Spleen (tissue), 7 donors: ENCODE measurements around the gene LINGO4.

ENCODE experiments used
- POLR2A ChIP-seq, 3 donors: fragments of 450-650 bp; IDR thresholded peaks; one replicate each; pipeline ENCODE4 v1.5.1; 2017; ENCODE audit warnings: antibody characterized with exemption in 3 of 3, mild to moderate bottlenecking in 1 of 3
- TF ChIP-seq, protein P1 (sequence below), 11 experiments: fragments of 200-600 bp in 7 of 11; fragments of 450-650 bp in 4 of 11; sonication (generic) in 4 of 11; IDR thresholded peaks in 8 of 11; conservative IDR thresholded peaks in 3 of 11; 1 replicate in 7 of 11; 2 replicates in 4 of 11; pipeline versions ENCODE4 v1.4.0 to v1.8.0; 2016 to 2021; ENCODE audit warnings: antibody characterized with exemption in 11 of 11, inconsistent platforms in 4 of 11, mild to moderate bottlenecking in 1 of 11
- donor health status: DM: no; HTN: no; CAD: no; lungs with moderate emphysema.
- donor health status: DM: no; HTN: no; CAD: no.
- donor health status: DM: no; HTN: no; CAD: no.

DNA sequence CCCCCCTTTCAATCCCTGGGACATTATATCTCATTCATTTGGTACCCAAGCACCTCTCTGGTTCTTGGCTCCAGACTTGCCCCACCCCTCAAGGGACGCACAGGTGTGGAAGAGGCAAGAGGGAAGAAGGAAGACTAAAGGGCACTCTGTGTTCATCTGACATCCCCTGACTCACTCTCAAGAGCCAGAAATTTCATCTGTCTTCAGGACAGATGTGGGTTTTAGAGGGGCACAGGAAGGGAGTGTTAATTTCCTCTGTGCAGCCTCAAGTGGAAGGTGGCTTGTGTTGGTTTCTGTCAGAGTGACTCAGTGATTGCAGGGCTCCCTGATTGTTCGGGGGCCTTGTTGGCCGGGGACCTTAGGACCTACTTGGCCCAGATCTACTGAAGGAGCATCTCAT is 32.0 kb upstream of the LINGO4 start:
- TF ChIP-seq, protein P1, sequence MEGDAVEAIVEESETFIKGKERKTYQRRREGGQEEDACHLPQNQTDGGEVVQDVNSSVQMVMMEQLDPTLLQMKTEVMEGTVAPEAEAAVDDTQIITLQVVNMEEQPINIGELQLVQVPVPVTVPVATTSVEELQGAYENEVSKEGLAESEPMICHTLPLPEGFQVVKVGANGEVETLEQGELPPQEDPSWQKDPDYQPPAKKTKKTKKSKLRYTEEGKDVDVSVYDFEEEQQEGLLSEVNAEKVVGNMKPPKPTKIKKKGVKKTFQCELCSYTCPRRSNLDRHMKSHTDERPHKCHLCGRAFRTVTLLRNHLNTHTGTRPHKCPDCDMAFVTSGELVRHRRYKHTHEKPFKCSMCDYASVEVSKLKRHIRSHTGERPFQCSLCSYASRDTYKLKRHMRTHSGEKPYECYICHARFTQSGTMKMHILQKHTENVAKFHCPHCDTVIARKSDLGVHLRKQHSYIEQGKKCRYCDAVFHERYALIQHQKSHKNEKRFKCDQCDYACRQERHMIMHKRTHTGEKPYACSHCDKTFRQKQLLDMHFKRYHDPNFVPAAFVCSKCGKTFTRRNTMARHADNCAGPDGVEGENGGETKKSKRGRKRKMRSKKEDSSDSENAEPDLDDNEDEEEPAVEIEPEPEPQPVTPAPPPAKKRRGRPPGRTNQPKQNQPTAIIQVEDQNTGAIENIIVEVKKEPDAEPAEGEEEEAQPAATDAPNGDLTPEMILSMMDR (IDR thresholded peaks at IDR 0.05 in 8 of 11, conservative IDR thresholded peaks at IDR 0.05 in 3 of 11): no peak
- TF ChIP-seq POLR2A (IDR thresholded peaks at IDR 0.05): no peak
